K562 (cell line): ENCODE results near the gene CARS2. TPM values are rescaled to one million over a fixed set of nuclear protein-coding genes. Genes with fewer than 3 reads are reported as not detected.

ENCODE experiments used
- ATAC-seq: fragments of 200-7000 bp; cut with Tn5 transposase; 3 replicates; pipeline ENCODE4 v1.9.1; 2020; ENCODE audit warnings: moderate library complexity
- BruUV-seq: library from RNA; stranded (reverse); fragments of 400-500 nt; replicated peaks from 2 replicates; lab custom pipeline; 2021; lab: Mats Ljungman, UMichigan
- CTCF ChIA-PET: fragments of 300-600 bp; formaldehyde crosslinking; extraction: SDS; loops from one replicate; lab custom pipeline; 2021; ENCODE audit warnings: low intra/inter-chr PET ratio; lab: Yijun Ruan, JAX
- POLR2A ChIA-PET: fragments of 300-600, 350-650 bp; sonication (Branson Sonifier 250); formaldehyde crosslinking; extraction: SDS; loops from one replicate; lab custom pipeline; 2021; ENCODE audit warnings: antibody characterized with exemption, inconsistent platforms; lab: Yijun Ruan, JAX
- DNase-seq, 4 experiments: peaks; one replicate each; pipeline versions ENCODE4 v3.0.0 to v3.0.0-alpha.2; 2011 to 2018; ENCODE audit warnings: low spot score in 3 of 4, mixed read lengths in 3 of 4; ENCODE audit errors: extremely low read depth in 1 of 4
- FAIRE-seq: peaks from 2 replicates; lab custom pipeline; 2011; peaks lifted over from hg19 to GRCh38; lab: Jason Lieb, UNC
- H2AFZ ChIP-seq: 2 replicates; pipeline ENCODE4 v1.6.0; 2011; ENCODE audit warnings: low read depth, low read length, control low read depth, inconsistent platforms
- H3K27ac ChIP-seq: fragments of 200-600 bp; 3 replicates; pipeline ENCODE4 v1.8.0; 2011; ENCODE audit warnings: low read depth, mild to moderate bottlenecking, control low read depth, inconsistent platforms, low read length, moderate library complexity, mixed read lengths; ENCODE audit errors: extremely low read depth
- H3K27me3 ChIP-seq, 2 experiments: fragments of 300-600 bp in 1 of 2; 2 replicates in 1 of 2; 3 replicates in 1 of 2; pipeline versions ENCODE4 v1.6.0 to v1.8.0; 2011; ENCODE audit warnings: inconsistent platforms in 2 of 2, low read length in 2 of 2, mild to moderate bottlenecking in 1 of 2, mixed read lengths in 1 of 2, moderate library complexity in 1 of 2; ENCODE audit not compliant: control insufficient read depth in 2 of 2, insufficient read depth in 2 of 2
- H3K36me3 ChIP-seq: fragments of 300-600 bp; 3 replicates; pipeline ENCODE4 v1.8.0; 2011; ENCODE audit warnings: mild to moderate bottlenecking, low read length, inconsistent platforms; ENCODE audit not compliant: control insufficient read depth, insufficient read depth
- H3K4me1 ChIP-seq, 2 experiments: fragments of 200-600 bp in 1 of 2; replicated peaks in 1 of 2; 2 replicates in 1 of 2; 3 replicates in 1 of 2; pipeline versions ENCODE4 v1.5.1 to v1.8.0; 2011; ENCODE audit warnings: inconsistent platforms in 2 of 2, low read length in 2 of 2, mild to moderate bottlenecking in 1 of 2, mixed read lengths in 1 of 2, moderate library complexity in 1 of 2; ENCODE audit not compliant: control insufficient read depth in 2 of 2, insufficient read depth in 2 of 2
- H3K4me2 ChIP-seq: 2 replicates; pipeline ENCODE4 v1.6.1; 2011; ENCODE audit warnings: low read length, control low read depth, inconsistent platforms, mixed read lengths; ENCODE audit not compliant: insufficient read depth
- H3K4me3 ChIP-seq: fragments of 200-600 bp; sonication (generic), shearing (Covaris generic); 2 replicates; pipeline ENCODE4 v1.5.1; 2016; ENCODE audit warnings: control low read depth, inconsistent platforms
- H3K79me2 ChIP-seq: fragments of 200-600 bp; 3 replicates; pipeline ENCODE4 v1.8.0; 2011; ENCODE audit warnings: low read length, inconsistent platforms; ENCODE audit not compliant: control insufficient read depth, insufficient read depth
- H3K9ac ChIP-seq, 2 experiments: 2 replicates each; pipeline versions ENCODE4 v1.6.0 to v1.6.1; 2011; ENCODE audit warnings: low read depth in 2 of 2, low read length in 2 of 2, control low read depth in 1 of 2, inconsistent platforms in 1 of 2, mild to moderate bottlenecking in 1 of 2, mixed read lengths in 1 of 2; ENCODE audit not compliant: insufficient read depth in 1 of 2
- H3K9me1 ChIP-seq: one replicate; pipeline ENCODE4 v1.6.0; 2011; ENCODE audit warnings: inconsistent platforms, mild to moderate bottlenecking, low read length, moderate library complexity; ENCODE audit not compliant: control insufficient read depth, insufficient read depth
- H3K9me3 ChIP-seq: replicated peaks from 2 replicates; pipeline ENCODE4 v1.5.1; 2011; ENCODE audit warnings: low read depth, low read length, inconsistent platforms; ENCODE audit not compliant: control insufficient read depth, insufficient read depth
- H4K20me1 ChIP-seq: replicated peaks from 2 replicates; pipeline ENCODE4 v1.6.1; 2011; ENCODE audit warnings: low read length, inconsistent platforms, mixed read lengths; ENCODE audit not compliant: control insufficient read depth, insufficient read depth
- C11orf30 ChIP-seq: fragments of 450-650 bp; IDR thresholded peaks from 2 replicates; pipeline ENCODE4 v1.6.1; 2016; ENCODE audit warnings: low read depth, mild to moderate bottlenecking
- KDM4B ChIP-seq, 2 experiments: fragments of 450-650 bp in 1 of 2; sonication (generic) in 1 of 2; IDR thresholded peaks; 2 replicates each; pipeline ENCODE4 v1.6.1; 2016 to 2017; ENCODE audit warnings: borderline replicate concordance in 2 of 2, antibody characterized with exemption in 1 of 2, low read depth in 1 of 2, mild to moderate bottlenecking in 1 of 2
- KHSRP ChIP-seq: fragments of 450-650 bp; IDR thresholded peaks from 2 replicates; pipeline ENCODE4 v1.6.1; 2017
- SMAD4 ChIP-seq: fragments of 250-450 bp; sonication (Bioruptor Pico); conservative IDR thresholded peaks from 2 replicates; pipeline ENCODE4 v1.8.0; 2021; ENCODE audit warnings: inconsistent platforms, mild to moderate bottlenecking, moderate library complexity
- THRAP3 ChIP-seq: fragments of 450-650 bp; IDR thresholded peaks from 2 replicates; pipeline ENCODE4 v1.6.1; 2016; ENCODE audit warnings: mild to moderate bottlenecking, inconsistent platforms, borderline replicate concordance
- ZBTB5 ChIP-seq: fragments of 450-650 bp; IDR thresholded peaks from 2 replicates; pipeline ENCODE4 v1.6.1; 2017; ENCODE audit warnings: antibody characterized with exemption
- ZNF263 ChIP-seq: sonication (generic); formaldehyde crosslinking; IDR thresholded peaks from 2 replicates; pipeline ENCODE4 v1.8.0; 2022; ENCODE audit warnings: mild to moderate bottlenecking, missing genetic modification reagents, borderline replicate concordance
- ZNF311 ChIP-seq: fragments of 250-450 bp; sonication (Bioruptor Pico); IDR thresholded peaks from 2 replicates; pipeline ENCODE4 v1.4.0; 2020; ENCODE audit warnings: mild to moderate bottlenecking, moderate library complexity
- whole genome bisulfite sequencing: fragments of 100-300 bp; shearing (Covaris generic); methylation state at CpG from one replicate; pipeline ENCODE4 v1.1.6; 2016; ENCODE audit warnings: low coverage, mixed read lengths; ENCODE audit not compliant: insufficient coverage; ENCODE audit errors: missing lambda C conversion rate; 5-methylcytosine and 5-hydroxymethylcytosine counted together
- in situ Hi-C: fragments of 300-500 bp; cut with MboI; formaldehyde crosslinking; loops from 4 replicates; pipeline ENCODE4 v1.15.0; 2018; ENCODE audit warnings: inconsistent platforms, mixed read lengths
- intact Hi-C: fragments of 100-400 bp; cut with micrococcal nuclease; formaldehyde crosslinking; loops from 2 replicates; pipeline ENCODE4 v1.14.2; 2022
- polyA plus RNA-seq, 8 experiments: library from polyadenylated mRNA; depleted of rRNA in 4 of 8; stranded (reverse) in 5 of 8; unstranded in 3 of 8; fragments of >200 nt; fragmentation: Nextera tagmentation in 2 of 8; fragmentation: Illumina TruSeq in 1 of 8; extraction: Ambion mirVana in 2 of 8; extraction: Trizol in 1 of 8; gene quantifications; 2 replicates each; pipeline versions ENCODE4 v1.2.1 to v1.2.3, GENCODE V29; 2011 to 2014; ENCODE audit warnings: inconsistent platforms in 1 of 8, missing spikeins in 1 of 8
- total RNA-seq, 7 experiments: library from RNA; depleted of rRNA in 6 of 7; stranded (reverse); fragments of >200 nt in 6 of 7; fragmentation: Illumina TruSeq in 2 of 7; extraction: Trizol in 2 of 7; gene quantifications; 2 replicates each; pipeline versions ENCODE4 v1.2.1 to v1.2.3, GENCODE V29; 2011 to 2021; ENCODE audit warnings: low replicate concordance in 1 of 7
- TF ChIP-seq, protein P1 (sequence below): fragments of 250-450 bp; sonication (Bioruptor Pico); IDR thresholded peaks from 2 replicates; pipeline ENCODE4 v1.8.0; 2021; ENCODE audit warnings: moderate library complexity, mild to moderate bottlenecking, inconsistent platforms

The CARS2 gene
- total and polyA plus RNA-seq, 9 of the 15 experiments (the other 6 are each of a cell fraction or from before 2014, with no cell fraction given), result 1.7 to 37.4 (median 30.5) TPM

DNA sequence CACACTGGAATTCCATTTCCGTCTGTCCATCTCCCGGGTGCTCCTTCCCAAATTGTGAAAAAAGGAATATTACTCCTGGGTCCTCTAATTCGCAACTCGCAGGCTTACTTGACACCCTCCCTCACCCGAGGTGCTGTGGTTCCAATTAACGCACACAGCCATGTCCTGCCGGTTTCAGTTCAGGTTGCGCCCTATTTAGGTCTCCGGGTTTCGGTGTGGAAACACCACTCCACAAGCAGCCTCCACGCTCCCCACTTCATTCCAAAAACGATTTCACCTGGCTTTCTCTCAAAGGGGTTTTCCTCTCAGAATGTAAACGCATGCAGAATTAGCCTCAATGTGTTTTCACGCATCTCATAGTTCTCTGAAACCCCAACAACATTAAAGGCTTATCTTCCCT lies 52.6 kb downstream of the CARS2 start:
- CTCF ChIA-PET, result no interaction called here
- no peaks in the 10 kb centered on the region for H4K20me1 ChIP-seq
- H2AFZ ChIP-seq, result no peak overlapping the region
- H3K9me3 ChIP-seq, result no peaks in the 10 kb centered on the region
- TF ChIP-seq KDM4B (IDR thresholded peaks at IDR 0.05; ENCODE audit: borderline replicate concordance in 2 of 2, low read depth in 1 of 2) (no peak), KHSRP (no peak), THRAP3 (no peak), ZBTB5 (no peak), SMAD4 (CRISPR knock-in tag) (no peak), C11orf30 (no peak), ZNF263 (CRISPR knock-in tag) (no peak), ZNF311 (CRISPR knock-in tag) (no peak)
- TF ChIP-seq, protein P1, sequence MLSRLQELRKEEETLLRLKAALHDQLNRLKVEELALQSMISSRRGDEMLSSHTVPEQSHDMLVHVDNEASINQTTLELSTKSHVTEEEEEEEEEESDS (CRISPR knock-in tag), result no peak
- H3K4me2 ChIP-seq, result no peak overlapping the region
- peaks cover 33% of the 10 kb centered on the region; the same call in 1 of the 3 replicates for H3K36me3 ChIP-seq
- intact Hi-C loops (no loop called here), in situ Hi-C loops (no loop called here)
- BruUV-seq, result no TSS peak
- H3K9me1 ChIP-seq, result peaks cover 3% of the 10 kb centered on the region
- DNase-seq (no peak), ATAC-seq (no peak), FAIRE-seq (no peak)
- H3K4me1 ChIP-seq, result peaks cover 3 to 9% of the 10 kb centered on the region in 2 experiments; a peak in 4 of 5 replicates
- H3K9ac ChIP-seq, result no peak overlapping the region
- H3K4me3 ChIP-seq, result no peak overlapping the region
- POLR2A ChIA-PET, result no interaction called here
- WGBS, result 92% methylated on average over 13 of the region's 14 CpGs
- no peaks in the 10 kb centered on the region for H3K79me2 ChIP-seq
- H3K27ac ChIP-seq, result no peak overlapping the region
- no peaks in the 10 kb centered on the region for H3K27me3 ChIP-seq
